HG03442 (cell line): ENCODE results near the gene STK4.
"Not testable (repeated sequence)": the region's sequence is repeated elsewhere in the genome, so short reads cannot be mapped to it uniquely, and the experiment has no call there.

Source experiments
- ATAC-seq: cut with Tn5 transposase; IDR thresholded peaks from one replicate; pipeline ENCODE4 v1.9.1; 2021; ENCODE audit warnings: mild to moderate bottlenecking, moderate library complexity; ENCODE audit not compliant: unreplicated experiment

Gene STK4

GRCh38 chr20:45021631-45022030, 55.3 kb downstream of the STK4 start:
- no peak for ATAC-seq

- ATAC-seq = not testable (repeated sequence)
These were observed 56.8 kb downstream of the STK4 start for GRCh38 chr20:45023140-45023539.

- no peak for ATAC-seq
These were observed 62.3 kb downstream of the STK4 start for GRCh38 chr20:45028424-45029136.

GRCh38 chr20:45029884-45030283, 63.6 kb downstream of the STK4 start:
- ATAC-seq = no peak

GRCh38 chr20:45032276-45032675, 66.0 kb downstream of the STK4 start:
- no peak for ATAC-seq

GRCh38 chr20:45032781-45033180, 66.5 kb downstream of the STK4 start:
- ATAC-seq = no peak

- no peak for ATAC-seq
These were observed 68.1 kb downstream of the STK4 start for GRCh38 chr20:45034436-45034835.

- no peak for ATAC-seq
These were observed 69.9 kb downstream of the STK4 start for GRCh38 chr20:45036044-45036755.

GRCh38 chr20:45037050-45037449, 70.7 kb downstream of the STK4 start:
- no peak for ATAC-seq

- ATAC-seq = no peak
These were observed 71.3 kb downstream of the STK4 start for GRCh38 chr20:45037635-45038034.

GRCh38 chr20:45038745-45039474, 72.6 kb downstream of the STK4 start:
- no peak for ATAC-seq

GRCh38 chr20:45039475-45039820, 73.1 kb downstream of the STK4 start:
- ATAC-seq = no peak

GRCh38 chr20:45041464-45042337, 75.4 kb downstream of the STK4 start:
- ATAC-seq = no peak

GRCh38 chr20:45042978-45043377, 76.7 kb downstream of the STK4 start:
- ATAC-seq = no peak

GRCh38 chr20:45044084-45044573, 77.8 kb downstream of the STK4 start:
- ATAC-seq = no peak

- ATAC-seq = no peak
These were observed 78.3 kb downstream of the STK4 start for GRCh38 chr20:45044601-45045000.

- no peak for ATAC-seq
These were observed 81.3 kb downstream of the STK4 start for GRCh38 chr20:45047581-45048119.

- ATAC-seq = no peak
These were observed 83.1 kb downstream of the STK4 start for GRCh38 chr20:45049438-45049837.

GRCh38 chr20:45049904-45050471, 83.7 kb downstream of the STK4 start:
- ATAC-seq = no peak
